HG03108 (cell line): ENCODE data around the gene CTSH.
"Not testable (repeated sequence)": the region's sequence is repeated elsewhere in the genome, so short reads cannot be mapped to it uniquely, and the experiment has no call there.

Experiments used
- ATAC-seq: cut with Tn5 transposase; IDR thresholded peaks from one replicate; pipeline ENCODE4 v1.9.1; 2021; ENCODE audit warnings: moderate library complexity; ENCODE audit not compliant: unreplicated experiment

Gene CTSH

DNA sequence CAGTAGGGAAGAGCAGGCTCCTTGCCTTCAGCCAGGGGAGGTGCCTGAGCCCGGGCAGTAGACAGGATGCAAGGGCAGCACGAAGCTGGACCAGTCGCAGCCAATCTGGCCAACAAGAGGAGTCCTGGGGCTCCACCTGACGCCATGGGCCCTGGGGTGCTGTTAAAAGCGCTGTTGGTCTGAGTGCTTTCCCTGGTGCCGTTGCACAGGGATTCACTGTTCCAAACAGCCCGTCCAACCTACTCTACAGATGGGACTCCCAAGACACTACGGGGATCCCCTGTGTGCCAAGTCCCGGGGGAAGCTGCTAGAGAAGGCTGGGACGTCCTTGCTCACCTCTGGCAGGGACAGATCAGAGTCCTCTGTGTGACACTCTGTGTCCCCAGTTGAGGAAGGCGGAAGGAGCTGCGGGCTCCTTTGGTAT, 632 bp downstream of the CTSH start:
- peak; percentile 14 for ATAC-seq

DNA sequence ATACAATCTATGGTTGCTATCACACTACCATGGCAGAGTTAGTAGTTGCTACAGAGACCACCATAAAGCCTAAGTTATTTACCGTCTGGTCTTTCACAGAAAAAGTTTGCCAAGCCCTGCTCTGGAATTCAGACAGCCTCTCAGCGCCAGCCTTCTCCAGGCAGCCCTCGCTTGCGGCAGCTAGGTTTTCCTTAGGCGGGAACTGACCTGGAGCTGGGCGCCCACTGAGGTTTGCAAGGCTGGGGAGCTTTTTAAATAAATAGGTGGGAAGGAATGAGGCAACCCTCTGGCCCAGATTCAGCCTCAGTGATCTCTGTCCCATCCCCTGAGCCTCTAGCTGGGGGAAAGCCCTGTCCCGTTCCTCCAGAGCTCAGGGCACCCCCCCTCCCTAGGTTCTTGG, 1.2 kb downstream of the CTSH start:
- ATAC-seq: no peak

DNA sequence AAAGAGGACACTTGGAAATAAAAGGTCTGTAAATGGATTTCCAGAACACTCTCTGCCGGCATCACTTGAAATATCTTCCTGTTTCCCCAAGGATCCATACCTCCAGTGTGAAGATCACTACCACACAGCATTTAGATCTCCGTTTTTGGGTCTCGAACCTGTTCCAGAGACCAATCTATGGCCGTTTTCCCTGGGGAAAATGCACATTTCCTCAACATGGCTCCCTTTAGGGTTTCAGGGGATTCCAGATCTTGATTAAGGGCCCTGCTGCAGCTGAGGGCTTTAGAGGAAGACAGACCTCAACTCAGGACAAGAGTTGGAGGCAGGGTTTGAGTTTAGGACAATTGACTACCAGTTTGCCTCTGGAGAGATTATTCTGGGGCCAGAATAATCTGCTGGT, 2.1 kb downstream of the CTSH start:
- no peak for ATAC-seq

DNA sequence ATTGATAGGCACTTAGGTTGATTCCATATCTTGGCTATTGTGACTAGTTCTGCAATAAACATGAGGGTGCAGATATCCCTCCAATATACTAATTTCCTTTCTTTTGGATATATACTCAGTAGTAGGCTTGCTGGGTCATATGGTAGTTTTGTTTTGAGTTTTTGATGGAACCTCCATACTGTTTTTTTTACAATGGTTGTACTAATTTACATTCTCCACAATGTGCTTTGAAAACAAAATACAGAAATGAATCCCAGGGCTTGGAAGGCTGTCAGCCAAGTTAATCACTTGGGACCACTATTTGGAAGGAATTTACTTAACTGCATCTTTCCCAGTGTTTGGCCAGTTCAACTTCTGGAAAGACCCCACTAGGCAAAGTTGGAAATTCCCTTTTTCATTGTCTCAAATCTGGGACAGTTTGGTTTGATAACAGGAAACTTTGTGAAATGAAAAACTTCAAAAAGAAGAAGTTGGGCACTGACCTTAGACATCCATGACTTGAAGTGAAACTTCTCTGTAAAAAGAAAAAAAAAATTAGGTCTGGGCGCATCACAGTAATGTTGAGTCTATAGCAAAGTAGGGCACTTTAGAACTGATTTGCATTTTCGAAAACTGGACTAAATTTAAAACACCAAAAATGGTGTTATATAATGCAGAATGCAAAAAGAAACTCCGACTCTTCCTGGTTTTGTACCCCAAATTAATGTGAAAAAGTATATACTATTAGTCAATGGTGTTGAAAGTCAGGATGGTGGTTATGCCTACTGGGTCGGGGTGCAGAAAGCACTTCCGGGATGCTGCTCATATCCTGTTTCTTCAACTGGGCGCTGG, 6.0 kb downstream of the CTSH start:
- ATAC-seq: peak; percentile 60

DNA sequence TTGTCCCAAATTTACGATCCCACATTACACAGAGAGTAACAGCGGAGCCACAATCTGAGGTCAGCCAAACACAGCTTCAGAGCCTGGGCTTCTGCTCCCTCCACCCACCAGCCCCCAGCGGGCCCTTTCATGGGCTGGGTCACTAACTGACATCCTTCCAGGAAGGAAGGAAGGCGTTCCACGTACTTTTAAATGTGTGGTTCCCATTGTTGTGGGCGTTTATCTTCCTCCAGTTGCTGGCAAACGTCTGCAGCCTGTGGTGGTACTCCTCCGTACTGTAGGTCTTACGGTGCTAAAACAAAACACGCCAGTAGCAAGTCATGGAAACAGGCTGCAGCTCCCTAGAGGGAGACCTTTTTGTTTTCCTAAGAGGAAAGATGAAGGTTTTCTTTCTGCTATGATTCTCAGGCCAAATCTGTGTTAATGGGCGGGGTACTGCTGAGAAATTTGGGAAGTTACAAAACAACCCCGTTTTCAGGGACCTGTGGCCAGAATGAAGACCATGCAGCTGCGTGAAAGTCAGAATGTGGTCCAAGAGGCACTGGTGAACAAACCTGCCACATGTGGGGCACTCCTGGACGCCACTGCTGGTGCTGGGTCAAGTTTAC, 7.6 kb downstream of the CTSH start:
- no peak for ATAC-seq

DNA sequence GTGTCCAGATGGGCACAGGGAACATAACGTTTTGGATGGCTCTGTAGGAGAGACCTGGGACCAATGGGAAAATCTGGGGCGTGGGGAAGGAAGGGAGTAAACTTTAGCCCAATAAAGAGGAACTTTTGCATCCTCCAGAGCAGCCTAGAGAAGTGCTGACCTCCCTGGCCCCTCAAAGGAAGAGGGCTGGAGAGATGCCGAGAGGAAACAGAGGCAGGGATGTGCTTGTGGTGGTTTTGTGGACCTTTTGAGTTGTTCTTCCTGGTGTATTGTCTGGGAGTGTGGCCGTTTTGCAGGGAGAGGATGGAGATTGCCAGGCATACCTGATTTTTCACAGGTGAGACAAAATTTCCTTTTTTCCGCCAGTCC, 10.2 kb downstream of the CTSH start:
- ATAC-seq: no peak

DNA sequence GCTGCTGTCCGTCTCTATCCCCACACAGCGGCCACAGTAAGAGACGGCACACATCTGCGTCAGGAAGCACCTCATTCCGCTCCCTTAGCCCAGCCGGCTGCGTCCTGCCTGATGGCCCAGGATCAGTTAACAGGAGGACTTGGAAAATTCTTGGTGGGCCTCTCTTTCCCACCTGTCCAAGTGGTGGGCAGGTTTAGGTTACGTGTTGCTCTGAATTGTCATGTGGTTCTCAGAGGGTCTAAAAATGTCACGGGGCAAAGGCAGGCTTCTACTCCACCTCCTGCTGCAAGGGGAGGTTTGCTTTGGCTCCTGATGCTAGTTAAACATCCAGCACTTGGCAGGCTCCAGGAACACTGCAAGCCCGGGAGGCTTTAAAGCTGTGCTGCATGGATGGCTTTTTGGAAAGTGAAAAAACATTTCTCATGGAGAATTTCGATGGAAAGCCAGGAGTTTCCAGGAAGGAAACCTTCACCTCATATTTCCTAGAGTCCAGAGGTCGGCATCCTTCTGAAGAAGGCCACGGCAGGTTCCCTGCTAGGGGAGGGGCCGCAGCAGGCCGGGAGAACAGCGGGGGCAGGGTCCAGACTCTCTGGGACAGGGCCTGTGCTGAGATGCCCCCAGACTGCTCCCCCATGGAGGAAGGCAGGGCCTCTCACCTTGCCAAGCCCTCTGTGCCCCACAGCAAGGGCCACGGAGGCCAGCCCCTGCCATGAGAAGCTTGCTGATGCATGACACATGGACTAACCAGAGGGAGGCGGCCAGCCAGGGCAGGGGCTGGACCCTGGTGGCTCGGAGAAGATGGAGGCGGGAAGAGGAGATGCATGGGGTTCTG, 10.8 kb downstream of the CTSH start:
- no peak for ATAC-seq

DNA sequence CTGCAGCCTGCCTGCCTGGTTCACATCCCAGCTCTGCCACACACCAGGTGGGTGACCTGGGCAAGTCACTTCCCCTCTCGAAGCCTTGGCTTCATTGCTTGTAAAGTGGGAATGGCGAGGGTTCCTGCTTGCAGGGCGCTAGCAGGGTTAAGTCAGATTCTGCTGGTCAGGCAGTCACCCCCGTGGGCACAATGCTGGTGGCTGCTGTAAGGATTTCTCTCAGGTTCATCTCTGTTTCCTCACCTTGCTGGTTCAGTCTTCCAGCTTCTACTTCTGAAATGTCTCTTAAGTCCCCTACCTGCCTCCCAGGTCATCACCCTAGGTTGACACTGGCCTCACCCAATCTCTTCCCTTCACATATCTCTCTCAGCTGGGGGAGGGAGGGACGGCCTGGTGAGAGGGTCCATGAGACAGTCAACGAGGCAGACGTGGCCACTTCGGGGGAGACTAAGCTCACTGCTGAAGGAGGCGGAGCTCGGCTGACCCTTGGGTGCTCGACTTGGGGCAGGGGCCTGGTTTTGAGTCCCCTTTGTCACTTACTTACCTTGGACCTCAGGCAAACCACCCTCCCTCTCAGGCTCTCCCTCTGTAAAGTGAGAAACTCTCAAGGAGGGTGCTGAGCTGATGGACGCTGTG, 11.5 kb downstream of the CTSH start:
- ATAC-seq: no peak

DNA sequence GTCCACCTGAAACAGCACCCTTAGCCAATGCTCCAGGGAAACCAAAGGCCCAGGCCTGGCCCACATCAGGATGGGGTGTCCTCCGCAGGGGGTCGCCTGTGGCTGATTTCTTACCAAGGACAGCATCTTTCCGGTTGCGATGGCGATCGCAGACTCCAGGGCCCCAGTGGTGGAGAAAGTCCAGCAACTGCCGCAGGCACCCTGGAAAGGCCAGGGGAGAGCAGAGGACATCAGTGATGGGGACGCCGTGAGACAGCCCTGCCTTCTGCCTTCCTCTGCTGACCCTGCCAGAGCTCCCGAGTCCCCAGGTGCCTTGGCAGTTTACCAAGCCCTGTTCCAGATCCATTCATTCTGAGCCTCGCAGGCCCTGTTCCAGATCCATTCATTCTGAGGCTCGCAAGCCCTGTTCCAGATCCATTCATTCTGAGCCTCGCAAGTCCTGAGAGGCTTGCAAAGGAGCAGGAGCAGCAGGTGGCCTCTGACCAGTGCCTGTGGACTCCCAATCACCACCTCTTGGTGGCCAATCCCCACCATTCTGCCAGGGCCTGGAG, 12.5 kb downstream of the CTSH start:
- ATAC-seq: no peak

DNA sequence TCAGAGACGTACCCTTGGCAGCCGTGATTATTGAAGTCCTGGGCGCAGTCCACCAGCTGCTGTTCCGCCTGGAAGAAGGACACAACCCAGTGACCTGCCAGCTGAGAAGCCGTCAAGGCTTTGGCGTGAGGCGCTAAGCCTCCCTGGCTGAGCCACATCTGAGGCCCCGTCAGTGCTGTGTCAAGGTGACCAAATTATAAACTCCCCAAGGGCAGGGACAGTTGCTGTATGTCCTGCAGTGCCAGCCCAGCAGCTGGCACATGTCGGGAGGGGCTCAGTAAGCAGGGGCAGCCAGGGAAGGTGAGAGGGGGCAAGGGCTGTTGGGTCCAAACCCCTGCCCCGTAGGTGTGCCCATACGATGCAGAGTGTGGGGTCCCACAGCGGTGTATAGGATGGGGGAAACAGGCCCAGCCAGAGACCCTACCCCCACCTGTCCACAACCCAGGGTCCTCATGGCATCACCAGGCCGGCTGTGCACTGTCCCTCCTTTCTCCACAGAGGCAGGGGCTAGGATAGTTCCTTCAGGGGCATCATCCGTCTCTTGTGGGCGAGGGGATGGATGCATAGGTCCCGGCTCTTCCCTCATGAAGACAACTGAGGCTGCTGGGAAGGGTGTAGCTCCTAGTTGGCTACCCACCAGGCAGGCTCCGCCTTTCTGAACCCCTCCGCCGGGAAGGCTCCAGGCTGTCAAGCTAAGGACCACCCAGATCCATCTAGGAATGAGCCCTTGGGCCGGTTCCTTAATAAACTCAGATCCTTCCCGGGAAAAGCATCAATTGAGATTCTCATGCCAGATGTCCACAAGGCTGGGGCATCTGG, 13.2 kb downstream of the CTSH start:
- no peak for ATAC-seq

DNA sequence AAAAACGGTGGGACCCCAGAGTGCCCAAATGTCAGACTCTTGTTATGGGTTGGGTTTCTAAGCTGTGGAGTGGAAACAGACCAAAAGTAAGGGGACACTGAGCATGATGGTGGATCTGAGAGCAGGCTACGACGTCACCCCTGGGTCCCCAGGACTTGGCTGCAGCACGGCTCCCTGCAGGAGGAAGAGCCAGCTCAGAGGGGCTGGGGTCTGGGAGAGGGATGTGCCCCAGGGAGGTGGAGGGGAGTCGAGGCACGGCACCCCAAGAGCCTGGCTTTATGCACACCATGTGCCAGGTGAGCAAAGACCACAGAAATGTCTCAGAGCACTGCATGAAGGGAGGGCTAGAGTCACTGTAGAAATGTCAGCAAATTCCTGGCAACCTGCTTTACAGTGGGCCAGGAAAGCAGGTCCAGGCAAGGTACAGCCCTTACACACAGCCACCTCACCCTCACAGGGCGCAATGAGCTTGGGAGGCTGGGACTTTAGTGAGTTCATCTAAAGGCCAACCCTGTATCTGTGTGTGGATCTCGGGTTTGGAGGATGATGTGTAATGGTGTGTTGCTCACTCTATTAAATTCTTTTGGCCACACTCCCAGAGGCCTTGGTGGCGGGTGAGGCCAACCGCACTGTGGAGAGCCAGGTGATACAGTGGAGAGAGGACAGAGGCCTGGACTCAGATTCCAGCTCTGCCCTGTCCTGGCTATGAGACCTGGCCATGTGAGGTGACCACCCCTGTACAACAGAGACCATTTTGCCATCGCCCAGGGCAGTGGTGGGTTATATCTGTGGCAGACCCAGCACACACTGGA, 14.1 kb downstream of the CTSH start:
- ATAC-seq: no peak

DNA sequence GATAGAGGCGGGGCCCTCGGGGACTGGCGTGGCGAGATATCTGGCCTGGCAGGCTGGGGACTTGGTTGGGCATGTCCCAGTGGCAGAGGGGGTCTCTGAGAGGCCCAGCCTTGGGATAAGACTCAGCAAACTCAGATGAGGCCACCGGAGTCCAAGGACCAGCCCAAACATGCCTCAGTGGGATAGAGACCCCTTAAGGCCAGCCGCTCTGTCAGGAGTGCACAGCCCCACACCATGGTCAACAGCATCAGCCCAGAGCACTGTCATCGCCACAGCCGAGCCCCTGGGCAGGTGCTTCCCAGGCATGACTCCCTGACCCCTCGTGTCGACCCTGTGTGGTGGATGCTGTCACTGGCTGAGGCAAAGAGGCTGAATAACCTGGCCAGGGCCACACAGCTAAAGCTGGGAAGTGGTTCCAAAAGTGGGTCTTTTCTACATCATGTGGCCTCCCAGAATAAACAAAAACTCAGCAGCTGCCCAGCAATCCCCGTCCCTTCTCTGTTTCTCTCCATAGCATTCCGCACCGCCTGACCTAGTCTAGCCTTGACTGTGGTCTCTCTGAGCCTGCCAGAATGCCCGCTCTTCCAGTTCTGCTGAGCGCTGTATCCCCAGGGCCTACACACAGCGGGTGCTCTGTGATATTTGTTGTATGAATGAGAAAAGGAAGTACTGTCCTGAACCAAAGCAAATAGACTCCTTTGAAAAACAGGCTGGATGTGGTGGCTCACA, 15.1 kb downstream of the CTSH start:
- ATAC-seq: no peak

DNA sequence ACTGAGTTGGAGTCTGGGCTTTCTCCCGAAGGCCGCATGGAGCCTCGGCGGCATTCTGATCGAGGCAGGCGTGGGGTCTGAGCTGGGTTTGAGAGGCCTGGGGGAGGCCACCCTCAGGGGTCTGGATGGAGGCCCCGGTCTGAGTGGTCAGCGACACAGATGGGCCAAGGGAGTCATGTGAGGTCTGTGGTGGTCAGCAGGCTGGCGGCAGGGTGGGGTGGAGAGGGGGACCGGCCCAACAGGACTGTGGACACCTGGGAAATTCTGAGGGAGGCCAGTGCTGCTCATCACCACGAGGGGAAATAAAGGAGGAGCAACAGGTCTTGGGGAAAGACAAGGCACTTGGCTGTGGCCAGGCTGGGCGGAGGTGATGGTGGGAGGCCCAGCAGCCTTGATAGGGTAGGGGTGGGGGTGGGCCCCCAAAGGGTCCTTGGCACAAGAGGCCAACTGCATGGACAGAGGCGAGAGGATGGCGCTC, 16.2 kb downstream of the CTSH start:
- ATAC-seq: no peak

DNA sequence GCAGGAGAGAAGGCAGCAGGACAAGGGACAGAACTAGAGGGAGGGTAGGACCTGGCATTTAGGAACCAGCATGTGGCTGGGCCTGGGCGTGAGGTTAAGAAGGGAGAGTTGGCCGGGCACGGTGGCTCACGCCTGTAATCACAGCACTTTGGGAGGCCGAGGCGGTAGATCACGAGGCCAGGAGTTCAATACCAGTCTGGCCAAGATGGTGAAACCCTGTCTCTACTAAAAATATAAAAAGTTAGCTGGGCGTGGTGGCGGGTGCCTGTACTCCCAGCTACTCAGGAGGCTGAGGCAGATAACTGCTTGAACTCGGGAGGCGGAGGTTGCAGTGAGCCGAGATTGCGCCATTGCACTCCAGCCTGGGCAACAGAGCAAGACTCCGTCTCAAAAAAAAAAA, 16.7 kb downstream of the CTSH start:
- ATAC-seq: not testable (repeated sequence)

DNA sequence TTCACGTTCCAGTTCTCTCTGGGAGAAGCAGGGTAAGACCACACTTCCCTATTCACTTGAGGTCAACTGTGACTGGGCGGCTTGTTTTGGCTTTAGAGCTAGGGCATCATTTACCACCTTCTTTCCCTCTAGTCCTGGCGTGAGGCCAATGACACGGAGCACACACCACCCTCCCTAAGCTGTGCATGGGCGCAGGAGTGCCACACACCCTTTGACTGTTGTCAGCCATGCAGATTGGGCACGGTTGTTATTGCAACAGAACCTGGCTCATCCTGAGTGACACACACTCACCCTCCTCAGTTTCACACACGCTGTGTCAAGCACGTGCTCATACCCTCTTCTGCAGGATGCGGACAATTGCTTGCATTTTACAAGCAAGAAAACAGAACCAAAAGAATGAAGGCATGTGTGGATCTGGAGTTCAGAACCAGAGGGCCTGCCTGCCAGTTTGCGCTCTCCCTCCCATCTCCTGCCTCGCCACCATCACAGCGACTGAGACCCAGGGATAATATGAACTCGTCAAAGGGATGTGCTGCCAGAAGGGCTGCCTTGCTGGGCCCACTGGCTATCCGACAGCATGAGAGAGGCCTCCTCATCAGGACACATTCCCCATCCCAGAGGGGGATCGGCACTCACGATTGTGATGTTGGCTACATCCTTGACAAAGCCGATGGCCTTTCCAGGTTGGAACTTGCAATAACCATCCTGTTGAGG, 17.6 kb downstream of the CTSH start:
- no peak for ATAC-seq

DNA sequence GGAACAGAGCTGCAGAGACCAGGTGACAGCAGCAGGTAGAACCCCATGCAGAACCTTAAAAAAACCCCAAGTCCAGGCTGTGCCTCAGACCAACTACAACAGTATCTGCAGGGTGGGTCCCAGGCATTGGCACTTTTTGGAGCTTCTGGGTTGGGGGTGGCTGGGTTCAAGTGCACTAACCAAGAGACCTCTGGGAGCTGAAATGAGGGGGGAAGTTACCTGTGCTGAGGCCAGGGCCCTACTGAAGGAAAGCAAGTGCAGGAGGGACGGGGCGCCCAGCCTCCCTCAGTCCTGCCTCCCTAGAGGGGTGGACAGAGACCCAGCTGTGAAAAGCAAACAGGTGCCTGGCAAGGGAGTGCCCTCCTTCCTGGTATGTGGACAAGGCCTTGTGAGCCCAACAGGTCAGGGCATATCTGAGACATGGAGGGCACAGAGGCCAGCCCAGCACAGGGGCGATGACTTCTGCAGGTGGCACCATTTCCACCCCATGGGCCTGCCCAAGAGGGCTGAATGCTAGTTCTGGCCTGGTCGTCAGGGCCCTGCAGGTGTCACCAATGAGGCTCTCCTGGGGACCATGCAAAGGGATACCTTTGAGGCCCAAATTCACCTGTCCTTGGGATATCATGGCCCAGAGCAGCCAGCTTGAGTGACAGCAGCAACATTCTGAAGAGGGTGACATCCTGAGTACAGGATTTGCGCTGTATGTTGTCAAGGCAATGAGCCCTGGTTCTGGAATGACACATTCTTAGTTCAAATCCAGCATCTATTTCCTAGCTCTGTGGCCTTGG, 18.7 kb downstream of the CTSH start:
- no peak for ATAC-seq

DNA sequence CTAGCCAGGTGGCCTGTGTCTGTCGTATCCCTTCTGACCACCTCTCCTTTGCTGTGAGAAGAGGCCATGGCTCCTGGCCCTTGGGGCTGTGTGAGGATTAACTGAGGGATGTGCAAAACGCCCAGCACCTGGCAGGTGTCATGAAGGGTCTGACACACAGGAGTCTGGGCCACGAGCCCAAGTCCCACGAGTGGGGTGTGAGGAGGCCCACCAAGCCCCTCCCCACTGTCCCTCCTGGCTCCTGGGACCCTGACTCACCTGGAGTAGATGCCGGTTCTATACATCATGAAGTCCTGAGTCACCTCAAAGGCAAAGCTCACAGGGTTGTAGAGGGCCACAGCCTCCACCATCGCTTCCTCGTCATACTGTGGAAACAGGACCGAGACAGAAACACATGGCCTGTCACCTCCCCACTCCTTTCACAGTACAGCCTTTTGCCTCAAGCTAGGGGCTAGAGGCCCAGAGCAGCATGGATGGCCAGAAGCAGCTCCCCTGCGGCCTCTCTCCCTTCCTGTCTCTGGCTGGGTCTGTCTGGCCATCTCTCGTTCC, 19.7 kb downstream of the CTSH start:
- ATAC-seq: no peak
